OCI-LY1 (cell line): ENCODE results near the gene LRCH1.

ENCODE experiments used
- H2AFZ ChIP-seq: fragments of 200-600 bp; sonication (generic), shearing (Covaris generic); 2 replicates; pipeline ENCODE4 v1.6.0; 2014; ENCODE audit warnings: antibody characterized with exemption, mild to moderate bottlenecking, low read length
- H3F3A ChIP-seq: fragments of 200-600 bp; sonication (generic), shearing (Covaris generic); 2 replicates; pipeline ENCODE4 v1.6.0; 2014; ENCODE audit warnings: mild to moderate bottlenecking, antibody characterized with exemption, low read length, moderate library complexity; ENCODE audit not compliant: insufficient read depth
- H3K27ac ChIP-seq: fragments of 200-600 bp; sonication (generic); 2 replicates; pipeline ENCODE4 v1.5.1; 2014; ENCODE audit warnings: low read length, mixed run types, mild to moderate bottlenecking, low read depth; ENCODE audit not compliant: poor library complexity, severe bottlenecking
- H3K27me3 ChIP-seq: fragments of 200-600 bp; sonication (generic); 2 replicates; pipeline ENCODE4 v1.6.0; 2014; ENCODE audit warnings: antibody characterized with exemption, mild to moderate bottlenecking, low read length, moderate library complexity; ENCODE audit not compliant: insufficient read depth
- H3K36me3 ChIP-seq: fragments of 200-600 bp; sonication (generic); 2 replicates; pipeline ENCODE4 v1.6.1; 2014; ENCODE audit warnings: mild to moderate bottlenecking, antibody characterized with exemption, low read length, moderate library complexity, mixed read lengths; ENCODE audit not compliant: insufficient read depth
- H3K4me1 ChIP-seq: fragments of 200-600 bp; sonication (generic); 2 replicates; pipeline ENCODE4 v1.5.1; 2014; ENCODE audit warnings: mild to moderate bottlenecking, low read length, moderate library complexity; ENCODE audit not compliant: insufficient read depth, severe bottlenecking
- H3K4me2 ChIP-seq: fragments of 200-600 bp; sonication (generic), shearing (Covaris generic); 2 replicates; pipeline ENCODE4 v1.6.1; 2014; ENCODE audit warnings: low read length
- H3K4me3 ChIP-seq: fragments of 200-600 bp; sonication (generic); 2 replicates; pipeline ENCODE4 v1.5.1; 2014; ENCODE audit warnings: low read length, low read depth, mild to moderate bottlenecking, mixed read lengths; ENCODE audit not compliant: poor library complexity, severe bottlenecking
- H3K79me2 ChIP-seq: fragments of 200-600 bp; shearing (Covaris generic); 2 replicates; pipeline ENCODE4 v1.6.1; 2016; ENCODE audit warnings: mixed run types, low read length, mixed read lengths; ENCODE audit not compliant: insufficient read depth
- H3K9ac ChIP-seq: fragments of 200-600 bp; sonication (generic), shearing (Covaris generic); 2 replicates; pipeline ENCODE4 v1.6.1; 2014; ENCODE audit warnings: mild to moderate bottlenecking, low read length, mixed read lengths
- H3K9me2 ChIP-seq: fragments of 200-600 bp; sonication (generic), shearing (Covaris generic); 2 replicates; pipeline ENCODE4 v1.6.1; 2014; ENCODE audit warnings: low read depth, mild to moderate bottlenecking, low read length, mixed read lengths
- H3K9me3 ChIP-seq: fragments of 200-600 bp; shearing (Covaris generic); 2 replicates; pipeline ENCODE4 v1.6.1; 2014; ENCODE audit warnings: low read length, mixed read lengths
- H4K20me1 ChIP-seq: fragments of 200-600 bp; sonication (generic), shearing (Covaris generic); 2 replicates; pipeline ENCODE4 v1.6.0; 2016; ENCODE audit warnings: mild to moderate bottlenecking, low read length; ENCODE audit not compliant: insufficient read depth
- CTCF ChIP-seq: fragments of 200-600 bp; sonication (generic), shearing (Covaris generic); IDR thresholded peaks from 2 replicates; pipeline ENCODE4 v1.5.1; 2017; ENCODE audit warnings: mild to moderate bottlenecking, antibody characterized with exemption, low read length, moderate library complexity, mixed read lengths
- EZH2 ChIP-seq: fragments of 200-600 bp; sonication (generic), shearing (Covaris generic); IDR thresholded peaks from 2 replicates; pipeline ENCODE4 v1.8.0; 2017; ENCODE audit warnings: borderline replicate concordance, mixed run types, mild to moderate bottlenecking, antibody characterized with exemption, low read length, moderate library complexity, mixed read lengths

The LRCH1 gene

GRCh38 chr13:46594374-46595078, 41.6 kb downstream of the LRCH1 start:
- no peaks in the 10 kb centered on the region for H4K20me1 ChIP-seq
- H3K4me3 ChIP-seq, result no peak overlapping the region
- H3K9me2 ChIP-seq, result no peaks in the 10 kb centered on the region
- H2AFZ ChIP-seq, result no peak overlapping the region
- no peak overlapping the region for H3K4me2 ChIP-seq
- no peaks in the 10 kb centered on the region for H3K79me2 ChIP-seq
- H3K9ac ChIP-seq, result no peak overlapping the region
- H3K27ac ChIP-seq, result no peak overlapping the region
- no peaks in the 10 kb centered on the region for H3K27me3 ChIP-seq
- no peaks in the 10 kb centered on the region for H3K9me3 ChIP-seq
- TF ChIP-seq CTCF (no peak), EZH2 (no peak)
- H3K36me3 ChIP-seq, result peaks cover 5% of the 10 kb centered on the region; the same call in 1 of the 2 replicates
- peaks cover 31% of the 10 kb centered on the region for H3K4me1 ChIP-seq
- no peaks in the 10 kb centered on the region; the same call in 1 of the 2 replicates for H3F3A ChIP-seq

GRCh38 chr13:46595136-46595884, 42.3 kb downstream of the LRCH1 start:
- no peaks in the 10 kb centered on the region for H3K9me2 ChIP-seq
- no peaks in the 10 kb centered on the region for H3K9me3 ChIP-seq
- no peak overlapping the region for H2AFZ ChIP-seq
- no peaks in the 10 kb centered on the region; the same call in 1 of the 2 replicates for H3F3A ChIP-seq
- H3K9ac ChIP-seq, result no peak overlapping the region
- no peaks in the 10 kb centered on the region for H3K27me3 ChIP-seq
- TF ChIP-seq CTCF (no peak), EZH2 (no peak)
- H3K79me2 ChIP-seq, result no peaks in the 10 kb centered on the region
- H3K36me3 ChIP-seq, result peaks cover 5% of the 10 kb centered on the region; the same call in 1 of the 2 replicates
- H3K4me2 ChIP-seq, result no peak overlapping the region
- H3K4me1 ChIP-seq, result peaks cover 31% of the 10 kb centered on the region
- H3K4me3 ChIP-seq, result no peak overlapping the region
- no peak overlapping the region for H3K27ac ChIP-seq
- no peaks in the 10 kb centered on the region for H4K20me1 ChIP-seq

GRCh38 chr13:46595885-46596275, 42.9 kb downstream of the LRCH1 start:
- no peaks in the 10 kb centered on the region; the same call in 1 of the 2 replicates for H3F3A ChIP-seq
- H3K9me2 ChIP-seq, result no peaks in the 10 kb centered on the region
- TF ChIP-seq EZH2, result no peak
- TF ChIP-seq CTCF, result no peak
- no peak overlapping the region for H3K4me2 ChIP-seq
- no peaks in the 10 kb centered on the region for H3K79me2 ChIP-seq
- no peaks in the 10 kb centered on the region for H3K27me3 ChIP-seq
- no peaks in the 10 kb centered on the region for H4K20me1 ChIP-seq
- no peak overlapping the region for H3K9ac ChIP-seq
- H3K36me3 ChIP-seq, result peaks cover 5% of the 10 kb centered on the region; the same call in 1 of the 2 replicates
- H3K4me1 ChIP-seq, result peaks cover 31% of the 10 kb centered on the region
- H3K27ac ChIP-seq, result no peak overlapping the region
- H2AFZ ChIP-seq, result no peak overlapping the region
- no peak overlapping the region for H3K4me3 ChIP-seq
- H3K9me3 ChIP-seq, result no peaks in the 10 kb centered on the region
